TTC549 (cell line): ENCODE data around the gene MMS19.
A peak's percentile ranks its signal among the peaks of the same experiment; 100 is the strongest.
"Not testable (repeated sequence)": the region's sequence is repeated elsewhere in the genome, so short reads cannot be mapped to it uniquely, and the experiment has no call there.

ENCODE experiments used
- FAIRE-seq: peaks from 2 replicates; lab custom pipeline; 2012; peaks lifted over from hg19 to GRCh38; lab: Jason Lieb, UNC

Gene MMS19

DNA sequence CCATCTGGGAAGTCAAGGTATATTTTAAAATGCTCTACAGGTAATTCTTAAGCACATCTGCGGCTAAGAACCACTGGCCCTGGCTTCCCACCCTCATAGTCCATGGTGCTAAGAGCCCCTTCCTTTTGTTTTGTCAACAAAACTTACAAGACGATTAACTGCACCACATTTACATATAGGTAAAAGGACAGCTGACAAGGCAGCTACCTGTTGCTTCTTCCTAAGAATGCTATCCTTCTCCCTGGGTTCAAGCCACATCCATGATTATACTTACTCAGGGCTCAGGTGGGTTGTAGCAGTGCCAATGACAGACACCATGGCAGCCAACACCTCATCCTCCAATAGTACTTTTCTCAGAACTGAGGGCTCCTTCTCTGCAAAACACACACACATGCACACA is 35.9 kb downstream of the MMS19 start:
- FAIRE-seq, result no peak

DNA sequence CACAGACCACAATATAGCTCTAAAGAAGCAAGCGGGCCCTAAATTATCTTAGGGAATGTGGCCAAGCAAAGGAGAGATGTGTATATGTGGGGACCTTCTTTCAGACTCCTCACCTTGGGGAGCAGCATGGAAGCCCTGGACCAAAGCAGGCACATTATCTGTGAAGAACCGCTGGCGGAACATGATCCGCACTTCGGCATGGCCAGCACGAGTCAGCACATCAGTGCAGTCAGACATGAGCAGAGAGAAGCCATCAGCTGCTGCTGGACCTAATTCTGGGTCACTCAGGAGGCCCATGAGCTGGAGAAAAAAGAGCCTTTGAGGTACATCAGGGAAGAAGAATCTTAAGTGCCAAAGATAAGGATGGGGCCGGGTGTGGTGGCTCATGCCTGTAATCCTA is 38.3 kb downstream of the MMS19 start:
- FAIRE-seq, result no peak

DNA sequence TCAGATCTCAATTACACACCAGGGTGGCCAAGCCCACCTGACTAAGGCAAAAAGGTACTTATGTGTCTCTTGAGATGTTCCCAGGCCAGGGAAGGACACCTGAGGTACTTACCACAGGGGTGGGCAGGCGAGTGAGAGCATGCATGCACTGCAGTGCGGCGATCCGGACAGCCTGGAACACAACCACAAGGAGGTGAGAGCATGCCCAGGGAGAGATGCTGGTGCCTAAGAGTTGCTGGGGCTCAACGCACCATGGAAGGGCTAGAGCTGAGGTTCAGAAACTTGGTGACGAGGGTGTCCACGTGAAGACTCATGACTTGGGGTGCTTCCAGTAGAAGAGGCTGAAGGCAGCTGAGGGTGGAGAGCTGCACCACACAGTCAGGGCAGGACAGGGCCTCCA is 39.1 kb downstream of the MMS19 start:
- FAIRE-seq, result no peak

DNA sequence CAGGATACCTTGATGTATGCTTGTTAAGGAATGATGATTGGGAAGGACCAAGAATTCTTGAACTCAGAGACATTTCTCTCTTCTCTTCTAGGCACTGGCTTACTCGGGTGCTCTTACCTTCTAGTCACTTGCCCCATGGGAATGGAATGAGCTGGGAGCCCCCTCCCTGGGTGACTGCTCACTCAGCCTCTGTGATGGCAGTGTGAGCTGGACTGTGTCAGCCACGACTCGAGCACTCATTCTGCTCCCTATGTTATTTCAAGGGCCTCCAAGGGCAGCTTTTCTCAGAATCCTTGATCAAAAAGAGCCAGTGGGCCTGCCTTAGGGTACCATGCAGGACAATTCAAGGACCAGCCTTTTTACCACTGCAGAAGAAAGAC is 41.5 kb downstream of the MMS19 start:
- no peak for FAIRE-seq

DNA sequence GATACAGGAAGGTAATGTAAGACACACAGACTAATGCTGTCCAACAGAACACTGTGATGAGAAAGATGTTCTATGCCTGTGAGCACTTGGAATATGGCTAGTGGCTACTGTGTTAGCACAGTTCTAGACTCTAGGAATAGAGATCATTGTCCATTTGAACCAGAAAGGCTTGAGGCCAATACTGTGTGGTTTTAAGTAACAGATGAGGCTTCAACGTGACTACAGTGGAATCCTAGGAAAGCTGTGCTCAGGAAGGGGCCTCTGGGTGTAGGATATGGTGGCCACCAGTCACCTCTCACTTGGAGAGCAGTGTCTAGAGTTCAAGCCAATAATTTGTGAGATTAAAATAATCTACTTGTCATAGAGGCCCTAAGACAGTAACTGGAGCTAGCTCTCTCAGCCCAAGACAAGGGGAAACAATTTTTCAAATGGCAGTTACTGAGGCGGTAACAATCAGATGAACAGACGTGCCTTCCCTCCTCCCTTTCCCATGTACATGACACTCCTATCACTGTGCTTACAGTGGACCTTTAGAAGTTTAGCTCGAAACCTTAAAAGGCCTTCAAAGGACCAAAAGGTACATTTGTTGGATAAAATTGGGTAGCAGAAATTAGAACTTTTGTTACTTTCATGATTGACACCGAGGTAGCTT is 42.1 kb downstream of the MMS19 start:
- FAIRE-seq, result no peak

DNA sequence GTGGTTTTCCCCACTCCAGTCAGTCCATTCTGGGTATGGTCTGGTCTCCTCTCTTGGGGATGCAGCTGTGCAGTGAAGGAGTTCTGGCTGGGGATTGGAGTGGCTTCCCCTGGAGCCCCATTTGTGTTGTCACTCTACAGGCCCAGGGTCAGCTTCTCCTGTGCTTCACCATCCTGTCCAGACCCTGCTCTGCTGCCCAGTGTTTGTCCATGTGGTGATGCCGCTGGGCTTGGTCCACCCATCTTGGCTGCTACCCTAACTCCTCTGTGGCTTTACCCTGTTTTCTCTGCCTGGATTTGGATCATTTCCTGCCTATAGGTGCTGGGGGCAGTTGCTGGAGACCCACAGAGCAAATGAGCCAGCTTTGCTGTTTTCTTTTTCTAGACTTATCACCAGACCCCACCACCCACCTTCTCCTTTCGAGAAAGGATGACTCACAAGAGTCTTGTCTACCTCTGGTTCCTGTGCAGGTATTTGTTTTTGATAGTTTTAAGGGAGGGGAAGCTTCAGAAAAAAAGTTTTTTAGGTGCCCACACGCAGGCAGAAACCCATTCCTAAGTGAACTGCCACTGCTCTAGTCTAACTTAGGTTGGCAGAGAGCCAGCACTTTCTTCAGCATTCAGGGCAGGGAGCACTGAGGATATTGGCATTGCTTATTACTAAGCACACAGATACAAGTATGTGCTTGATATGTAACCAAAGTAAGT is 43.7 kb downstream of the MMS19 start:
- no peak for FAIRE-seq

DNA sequence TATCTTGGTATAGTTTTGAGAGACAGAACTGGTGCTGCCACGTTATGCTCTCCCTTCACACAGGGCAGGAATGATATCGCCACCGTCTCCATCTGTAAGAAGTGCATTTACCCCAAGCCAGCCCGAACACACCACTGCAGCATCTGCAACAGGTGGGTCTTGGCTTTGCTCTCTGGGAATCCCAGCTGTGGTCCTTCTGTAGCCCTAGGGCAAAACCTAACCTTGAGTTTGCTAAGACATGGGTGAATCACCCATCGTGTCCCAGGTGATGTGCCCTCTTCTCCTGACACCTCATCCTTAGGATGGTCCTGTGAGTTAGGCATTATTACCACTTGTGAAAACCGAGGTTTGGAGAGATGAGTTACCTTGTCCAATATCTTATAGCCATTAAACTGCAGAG is 45.9 kb downstream of the MMS19 start:
- no peak for FAIRE-seq

DNA sequence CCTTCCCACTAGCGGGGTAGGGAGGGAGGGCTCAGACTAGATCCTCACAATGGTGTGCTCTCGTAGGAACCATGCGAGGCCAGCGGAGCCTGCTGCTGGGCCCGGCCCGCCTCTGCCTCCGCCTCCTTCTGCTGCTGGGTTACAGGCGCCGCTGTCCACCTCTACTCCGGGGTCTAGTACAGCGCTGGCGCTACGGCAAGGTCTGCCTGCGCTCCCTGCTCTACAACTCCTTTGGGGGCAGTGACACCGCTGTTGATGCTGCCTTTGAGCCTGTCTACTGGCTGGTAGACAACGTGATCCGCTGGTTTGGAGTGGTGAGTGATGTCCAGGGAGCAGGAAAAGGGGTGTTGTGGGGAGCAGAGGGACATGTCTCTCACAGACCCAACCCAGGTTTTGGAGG is 46.6 kb downstream of the MMS19 start:
- FAIRE-seq, result no peak

DNA sequence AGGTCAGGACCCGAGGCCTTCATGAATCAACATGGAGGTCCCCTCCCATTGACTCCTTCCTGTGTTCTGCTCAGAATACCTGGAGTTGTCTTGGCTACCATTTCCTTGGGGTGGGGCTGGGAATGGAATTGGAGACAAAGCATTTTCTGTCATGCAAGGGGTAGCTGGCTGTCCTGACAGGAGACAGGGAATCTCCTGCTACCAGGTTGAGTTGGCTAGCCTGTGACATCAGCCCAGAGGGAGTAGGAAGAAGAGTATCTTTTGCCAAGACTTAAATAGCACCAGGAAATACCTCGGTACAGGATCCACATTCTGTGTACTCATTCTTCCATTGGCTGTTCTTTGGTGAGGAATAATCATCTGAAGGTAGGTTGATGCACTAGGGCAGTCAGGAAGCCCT is 47.4 kb downstream of the MMS19 start:
- no peak for FAIRE-seq

DNA sequence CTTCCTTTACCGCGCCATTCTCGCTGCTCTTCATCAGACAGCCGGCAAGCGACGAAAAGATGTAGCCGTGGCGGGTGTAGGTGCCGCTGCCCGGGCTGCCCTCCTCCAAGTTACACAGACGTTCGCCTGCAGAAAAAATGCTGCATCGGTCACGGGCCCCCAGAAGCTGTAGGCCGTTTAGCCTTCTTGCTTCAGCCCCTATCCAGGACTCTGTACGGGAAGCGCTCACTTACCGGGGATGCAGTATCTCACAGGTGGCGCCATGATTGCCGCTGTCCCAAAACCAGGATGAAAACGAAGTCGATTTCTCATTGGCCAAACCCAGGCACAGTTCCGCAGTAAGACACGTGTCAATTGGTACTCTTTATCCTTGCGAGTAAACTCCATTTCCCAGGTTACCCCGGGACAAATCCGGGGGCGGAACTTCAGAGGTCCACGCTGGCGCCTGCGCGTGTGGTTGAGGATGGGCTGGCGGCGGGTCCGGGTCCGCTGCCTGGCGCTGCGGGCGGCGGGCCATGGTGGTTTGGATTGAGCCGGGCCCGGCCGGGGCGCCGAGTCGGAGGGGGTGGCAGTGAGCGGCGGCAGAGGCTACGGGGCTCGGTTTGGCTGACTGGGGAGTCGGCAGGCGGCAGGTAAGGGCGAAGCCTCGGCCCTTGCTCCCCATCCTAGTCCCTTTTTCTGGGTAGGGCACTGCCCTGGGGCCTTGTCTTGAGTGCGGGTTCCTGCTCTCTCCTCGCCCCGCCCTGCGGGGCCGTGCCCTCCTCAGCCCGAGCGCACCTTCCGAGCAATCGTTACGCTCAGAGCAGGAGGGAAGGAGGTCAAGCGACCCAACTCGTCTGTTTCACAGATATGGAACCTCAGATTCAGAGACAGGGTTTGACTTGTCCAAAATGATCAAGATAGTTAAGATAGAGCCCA is 52.2 kb downstream of the MMS19 start, which contains the start of the genes EXOSC1 and ZDHHC16:
EXOSC1 (minus strand) TSS at position 285 of the 918 bp plus-strand sequence; CDS start at position 264, 21 bp downstream.
ZDHHC16 (plus strand) TSS at position 454 of the 918 bp plus-strand sequence. CDS start 5,501 bp downstream, outside the sequence.
- peak; percentile 81 for FAIRE-seq

DNA sequence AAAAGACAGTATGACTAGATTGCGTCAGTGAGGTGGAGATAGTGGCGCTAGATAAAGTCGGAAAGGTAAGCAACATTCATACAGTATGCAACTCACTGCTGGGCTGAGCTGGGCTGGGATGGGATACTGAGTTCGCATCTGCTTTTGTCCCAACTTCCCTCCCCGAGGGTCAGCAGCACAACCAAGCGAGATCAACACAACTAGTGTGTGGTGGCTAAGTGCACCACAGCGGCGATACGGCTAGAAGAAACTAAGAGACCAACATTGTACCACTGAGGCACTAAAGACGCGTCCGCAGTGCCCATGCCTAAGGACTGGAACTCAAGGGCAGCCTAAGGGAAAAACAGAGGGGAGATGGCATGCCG is 52.9 kb downstream of the MMS19 start:
- FAIRE-seq, result no peak

DNA sequence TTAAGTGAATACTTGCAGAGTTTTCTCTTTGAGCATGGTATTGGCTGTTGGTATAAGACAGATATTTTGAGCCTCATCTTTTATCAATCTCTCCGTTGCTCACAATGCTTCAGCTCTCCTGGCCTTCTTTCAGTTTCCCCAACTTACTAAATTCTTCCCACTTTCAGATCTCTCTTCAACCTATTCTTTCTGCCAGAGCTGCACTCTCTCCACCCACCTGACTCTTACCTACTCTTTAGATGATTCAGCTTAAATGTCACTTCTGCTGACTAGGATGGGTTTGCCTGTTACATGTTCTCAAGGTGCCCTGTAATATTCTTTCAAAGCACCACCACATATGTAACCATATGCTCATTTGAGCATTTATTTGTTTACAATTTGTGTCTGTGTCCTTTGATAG is 54.0 kb downstream of the MMS19 start:
- no peak for FAIRE-seq

DNA sequence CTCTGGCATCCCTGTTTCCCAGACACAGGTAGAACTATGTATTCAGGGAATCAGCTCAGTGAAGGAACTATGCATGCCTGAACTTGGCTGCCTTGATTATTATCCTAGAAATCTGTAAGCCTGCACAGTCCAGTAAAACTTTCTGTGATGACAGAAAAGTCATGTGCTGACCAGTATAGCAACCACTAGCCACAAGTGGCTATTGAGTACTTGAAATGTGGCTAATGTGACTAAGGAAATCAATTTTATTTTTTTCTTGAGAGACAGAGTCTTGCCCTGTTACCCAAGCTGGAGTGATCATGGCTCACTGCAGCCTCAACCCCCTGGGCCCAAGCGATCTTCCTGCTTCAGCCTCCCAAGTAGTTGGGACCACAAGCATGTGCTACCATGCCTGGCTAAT is 55.9 kb downstream of the MMS19 start:
- no peak for FAIRE-seq

DNA sequence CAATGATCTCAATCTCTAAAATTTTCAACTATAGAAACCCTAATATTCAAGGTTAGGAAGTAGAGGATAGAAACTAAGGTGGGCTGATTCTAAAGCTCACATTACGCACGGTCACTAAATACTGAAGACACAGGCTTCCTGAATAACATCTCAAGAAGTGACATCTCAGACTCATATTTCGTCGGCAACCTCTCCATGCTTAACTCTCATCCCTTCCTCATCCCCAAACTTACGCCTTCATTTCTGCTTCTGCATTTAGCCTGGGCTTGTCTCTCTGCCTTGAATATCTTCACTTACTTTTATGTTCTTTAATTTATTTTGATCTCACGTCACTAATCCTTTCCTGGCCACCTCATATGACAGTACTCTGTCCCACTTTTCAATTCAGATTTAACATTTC is 63.0 kb downstream of the MMS19 start:
- FAIRE-seq, result no peak

DNA sequence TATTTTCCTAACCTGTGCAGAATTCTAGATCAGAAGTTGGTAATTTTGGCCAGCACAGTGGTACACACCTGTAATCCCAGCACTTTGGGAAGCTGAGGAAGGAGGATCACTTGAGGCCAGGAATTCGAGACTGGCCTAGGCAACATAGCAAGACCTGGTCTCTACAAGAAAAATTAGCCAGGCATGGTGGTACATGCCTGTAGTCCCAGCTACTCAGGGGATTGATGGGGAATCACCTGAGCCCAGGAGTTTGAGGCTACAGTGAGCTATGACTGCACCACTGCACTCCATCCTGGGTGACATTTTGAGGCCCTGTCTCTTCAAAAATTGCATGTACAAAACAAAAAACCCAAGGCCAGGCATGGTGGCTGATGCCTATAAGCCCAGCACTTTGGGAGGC is 63.7 kb downstream of the MMS19 start:
- no peak for FAIRE-seq

DNA sequence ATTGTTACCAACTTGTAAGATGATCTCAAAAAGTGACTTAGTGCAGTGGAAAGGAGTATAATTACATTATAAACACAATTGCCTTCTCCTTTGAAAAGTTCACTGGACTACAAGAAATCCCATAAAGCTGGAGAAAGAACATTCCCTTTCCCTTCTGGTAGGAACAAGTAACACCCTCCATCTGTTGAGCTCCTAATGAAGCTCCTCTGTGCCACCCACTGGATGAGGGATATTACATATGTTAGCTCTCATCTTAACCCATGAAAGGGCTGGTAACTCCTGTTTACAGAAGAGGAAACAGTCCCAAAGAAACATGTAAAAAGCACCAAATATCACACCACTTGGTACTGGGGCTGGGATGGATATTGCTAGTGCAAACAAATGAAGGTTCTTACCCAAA is 64.2 kb downstream of the MMS19 start:
- FAIRE-seq, result no peak

DNA sequence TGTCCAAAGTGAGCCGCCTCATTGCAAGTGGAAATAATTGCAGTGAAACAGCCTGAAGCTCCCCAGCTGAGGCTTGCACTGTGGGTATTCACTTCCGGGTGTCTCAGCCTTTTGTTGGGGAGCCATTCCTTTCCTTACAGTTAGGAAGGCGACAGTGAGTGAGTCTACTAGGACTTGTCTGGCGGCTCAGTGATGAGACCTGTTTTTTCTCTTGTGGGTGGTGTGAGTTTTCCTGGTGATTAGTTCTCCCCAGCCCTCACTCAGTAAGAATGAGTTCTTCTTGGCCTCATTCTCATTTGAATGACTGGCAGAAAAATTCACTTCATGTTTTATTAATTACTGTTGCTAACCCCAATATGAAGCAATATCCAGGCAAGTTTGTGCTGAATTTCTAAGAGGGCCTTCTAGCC is 69.6 kb downstream of the MMS19 start:
- no peak for FAIRE-seq

DNA sequence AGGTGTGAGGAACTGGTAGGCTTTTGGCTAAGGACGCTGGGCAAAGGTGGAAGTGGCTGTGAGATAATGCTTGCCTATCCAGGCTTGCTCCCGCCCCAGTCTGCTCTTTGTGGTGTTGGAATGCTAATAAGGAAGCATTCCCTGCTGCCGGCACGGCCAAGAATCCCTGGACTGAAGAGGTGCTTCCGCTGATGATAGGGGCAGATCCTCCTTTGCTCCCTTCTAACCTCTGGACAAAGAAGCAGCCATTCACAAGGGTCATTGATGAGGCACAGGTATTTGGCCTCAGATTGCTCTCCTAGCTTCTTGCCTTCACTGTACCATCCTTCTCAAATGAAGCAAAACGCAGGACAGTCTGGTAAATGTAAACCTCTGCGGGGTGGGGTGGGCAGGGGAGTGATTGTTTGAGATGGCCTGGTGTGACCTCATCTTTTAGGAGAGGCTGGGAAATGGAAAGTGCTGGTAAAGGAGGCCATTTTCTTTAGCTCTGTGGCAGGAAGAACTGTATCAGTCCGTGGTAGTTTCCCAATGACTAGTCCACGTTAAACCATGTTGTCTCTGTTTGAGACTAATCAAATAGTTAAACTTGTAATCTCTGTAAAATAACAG is 70.5 kb downstream of the MMS19 start:
- no peak for FAIRE-seq

DNA sequence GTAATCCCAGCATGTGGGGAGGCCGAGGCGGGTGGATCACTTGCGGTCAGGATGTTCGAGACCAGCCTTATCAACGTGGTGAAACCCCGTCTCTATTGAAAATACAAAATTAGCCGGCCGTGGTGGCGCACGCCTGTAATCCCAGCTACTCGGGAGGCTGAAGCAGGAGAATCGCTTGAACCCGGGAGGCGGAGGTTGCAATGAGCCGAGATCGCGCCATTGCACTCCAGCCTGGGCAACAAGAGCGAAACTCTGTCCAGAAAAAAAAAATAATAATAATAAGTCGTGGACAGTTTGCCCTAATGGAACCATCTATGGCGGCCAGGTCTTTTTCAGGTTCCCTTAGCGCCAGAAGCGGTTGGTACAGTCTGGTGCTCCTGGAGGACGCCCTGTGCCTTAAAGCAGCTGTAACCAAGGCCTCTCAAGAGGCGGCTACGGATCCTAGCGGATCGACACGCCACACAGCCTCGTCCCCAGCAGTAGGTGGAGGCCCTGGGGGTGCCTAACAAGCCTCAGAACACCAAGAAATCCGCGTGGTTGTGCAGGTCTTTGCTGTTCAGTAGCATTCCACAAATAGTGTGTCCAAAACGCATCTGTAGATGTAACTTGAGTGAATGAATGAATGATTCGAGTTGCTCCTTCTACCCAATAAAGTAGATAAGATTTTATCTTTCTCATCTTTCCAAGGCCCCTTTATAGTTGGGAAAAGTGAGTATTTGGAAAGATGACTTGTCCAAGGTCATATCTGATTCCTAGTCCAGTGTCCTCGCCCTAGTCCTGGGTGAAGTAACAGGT is 71.2 kb downstream of the MMS19 start:
- no peak for FAIRE-seq

DNA sequence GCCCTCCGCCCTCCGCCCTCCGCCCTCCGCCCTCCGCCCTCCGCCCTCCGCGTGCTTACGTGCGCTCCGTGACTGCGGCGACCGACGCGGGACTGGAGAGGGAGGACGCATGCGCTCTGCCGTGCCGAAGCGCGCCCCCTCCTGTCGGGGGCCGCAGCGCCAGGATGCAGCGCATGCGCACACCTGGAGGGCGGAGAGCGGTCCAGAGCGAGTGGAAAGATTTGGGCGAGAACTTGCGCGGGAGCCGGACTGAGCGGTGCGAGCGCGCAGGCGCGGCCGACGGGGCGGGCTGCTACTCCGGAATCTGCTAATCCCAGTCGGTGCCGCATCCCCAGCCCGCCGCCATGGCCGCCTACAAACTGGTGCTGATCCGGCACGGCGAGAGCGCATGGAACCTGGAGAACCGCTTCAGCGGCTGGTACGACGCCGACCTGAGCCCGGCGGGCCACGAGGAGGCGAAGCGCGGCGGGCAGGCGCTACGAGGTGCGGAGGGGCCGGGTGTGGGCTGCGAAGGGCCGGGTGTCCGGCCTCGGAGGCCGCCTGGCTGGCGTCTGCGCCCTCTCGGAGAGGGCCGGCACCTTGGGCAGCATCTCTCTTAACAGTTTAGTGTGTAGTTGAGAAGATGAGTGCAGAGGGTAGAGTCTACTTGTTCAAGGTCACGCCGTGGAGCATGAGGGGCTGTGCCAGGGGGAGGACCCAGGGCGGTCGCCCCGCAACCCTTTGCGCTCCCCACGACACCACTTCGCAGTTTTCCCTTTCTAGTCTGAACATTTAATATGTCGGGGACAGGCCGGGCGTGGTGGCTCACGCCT is 72.1 kb downstream of the MMS19 start, which contains the start of gene PGAM1:
PGAM1 (plus strand) TSS at position 228 of the 812 bp plus-strand sequence; CDS start at position 345, 117 bp downstream.
- no peak for FAIRE-seq

DNA sequence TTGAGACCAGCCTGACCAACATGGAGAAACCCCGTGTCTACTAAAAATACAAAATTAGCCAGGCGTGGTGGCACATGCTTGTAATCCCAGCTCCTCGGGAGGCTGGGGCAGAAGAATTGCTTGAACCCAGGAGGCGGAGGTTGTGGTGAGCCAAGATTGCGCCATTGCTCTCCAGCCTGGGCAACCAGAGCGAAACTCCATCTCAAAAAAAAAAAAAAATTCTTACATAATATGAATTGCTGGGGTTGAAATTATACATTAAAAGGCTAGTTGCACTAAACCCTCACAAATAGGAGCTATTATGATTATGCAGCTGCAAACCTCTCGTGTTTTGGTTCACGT is 74.5 kb downstream of the MMS19 start:
- not testable (repeated sequence) for FAIRE-seq
